ENCODE results near the gene DPP8. TPM values are rescaled to one million over a fixed set of nuclear protein-coding genes. Genes with fewer than 3 reads are reported as not detected.

The DPP8 gene
- total and polyA plus RNA-seq, 3 experiments from 2014 or later = 31.1 to 52.9 (median 33.8) TPM

GRCh38 chr15:65521350-65521749, 3.9 kb upstream of the DPP8 start:
- H3K27me3 Mint-ChIP-seq = no peaks in the 10 kb centered on the region
- no peaks in the 10 kb centered on the region for H3K27me3 ChIP-seq (ENCODE audit: insufficient read depth, low read length, poor library complexity, severe bottlenecking)
- no peaks in the 10 kb centered on the region for H3K9me3 ChIP-seq (ENCODE audit: low read length)
- ChIA-PET CTCF (interaction anchor here (0.6 kb wide), 1 partner anchor 1818 kb away, joined by 3 read pairs; no protein-coding TSS in a partner anchor), POLR2A (no interaction called here)
- no peak overlapping the region for H3K27ac Mint-ChIP-seq
- peaks cover 0 to 8% (median 2%) of the 10 kb centered on the region in 3 donors for H3K36me3 Mint-ChIP-seq
- H3K4me3 ChIP-seq (ENCODE audit: low read length) = no peak overlapping the region
- H3K27ac ChIP-seq (ENCODE audit: low read depth, low read length) = no peak overlapping the region
- no peaks in the 10 kb centered on the region for H3K9me3 Mint-ChIP-seq
- H3K4me3 Mint-ChIP-seq = peak overlapping the region in 1 of 7 donors; percentile 62
- peaks cover 10% of the 10 kb centered on the region for H3K4me1 ChIP-seq (ENCODE audit: insufficient read depth, low read length)
- DNase-seq = no peak
- peaks cover 10 to 12% (median 11%) of the 10 kb centered on the region in 3 donors for H3K4me1 Mint-ChIP-seq
- H3K36me3 ChIP-seq (ENCODE audit: insufficient read depth, low read length) = no peaks in the 10 kb centered on the region

- ChIA-PET CTCF (no interaction called here), POLR2A (interaction anchor here (0.6 kb wide), 1 partner anchor 11 kb away, joined by 3 read pairs; the partner anchor contains the start of gene HACD3)
Measured at GRCh38 chr15:65518633-65519285, 1.3 kb upstream of the DPP8 start.

GRCh38 chr15:65517866-65518207, 348 bp upstream of the DPP8 start:
- H3K27me3 ChIP-seq (ENCODE audit: insufficient read depth, low read length, poor library complexity, severe bottlenecking) = no peaks in the 10 kb centered on the region
- ChIA-PET CTCF (no interaction called here), POLR2A (no interaction called here)
- H3K9me3 Mint-ChIP-seq = no peaks in the 10 kb centered on the region
- H3K27me3 Mint-ChIP-seq = no peaks in the 10 kb centered on the region
- H3K36me3 Mint-ChIP-seq = peaks cover 0 to 33% (median 2%) of the 10 kb centered on the region in 3 donors
- H3K4me3 Mint-ChIP-seq = peak overlapping the region; percentile 88 to 100 (median 96)
- peaks cover 43% of the 10 kb centered on the region for H3K4me1 ChIP-seq (ENCODE audit: insufficient read depth, low read length)
- H3K27ac ChIP-seq (ENCODE audit: low read depth, low read length) = peak overlapping the region; percentile 86
- H3K9me3 ChIP-seq (ENCODE audit: low read length) = no peaks in the 10 kb centered on the region
- H3K27ac Mint-ChIP-seq = peak overlapping the region; percentile 91 to 99 (median 98)
- H3K4me1 Mint-ChIP-seq = peaks cover 32 to 46% (median 45%) of the 10 kb centered on the region in 3 donors
- H3K36me3 ChIP-seq (ENCODE audit: insufficient read depth, low read length) = no peaks in the 10 kb centered on the region
- H3K4me3 ChIP-seq (ENCODE audit: low read length) = peak overlapping the region; percentile 85
- DNase-seq = no peak

More at GRCh38 chr15:65518633-65519285, 1.3 kb upstream of the DPP8 start:
- H3K9me3 ChIP-seq (ENCODE audit: low read length) = no peaks in the 10 kb centered on the region
- H3K36me3 ChIP-seq (ENCODE audit: insufficient read depth, low read length) = no peaks in the 10 kb centered on the region
- no peak overlapping the region for H3K4me3 ChIP-seq (ENCODE audit: low read length)
- peaks cover 35% of the 10 kb centered on the region for H3K4me1 ChIP-seq (ENCODE audit: insufficient read depth, low read length)
- peaks cover 25 to 37% (median 36%) of the 10 kb centered on the region in 3 donors for H3K4me1 Mint-ChIP-seq
- no peak for DNase-seq
- H3K27ac ChIP-seq (ENCODE audit: low read depth, low read length) = no peak overlapping the region
- H3K27ac Mint-ChIP-seq = no peak overlapping the region
- H3K27me3 Mint-ChIP-seq = no peaks in the 10 kb centered on the region
- H3K4me3 Mint-ChIP-seq = peak overlapping the region in 2 of 7 donors; percentile 15 to 36
- peaks cover 0 to 24% (median 2%) of the 10 kb centered on the region in 3 donors for H3K36me3 Mint-ChIP-seq
- no peaks in the 10 kb centered on the region for H3K9me3 Mint-ChIP-seq
- no peaks in the 10 kb centered on the region for H3K27me3 ChIP-seq (ENCODE audit: insufficient read depth, low read length, poor library complexity, severe bottlenecking)

GRCh38 chr15:65512807-65513416, 4.6 kb downstream of the DPP8 start:
- Histone ChIP-seq H3K9me3 (ENCODE audit: low read length) (no peaks in the 10 kb centered on the region), H3K36me3 (ENCODE audit: insufficient read depth, low read length) (peaks cover 8% of the 10 kb centered on the region), H3K4me3 (ENCODE audit: low read length) (no peak overlapping the region), H3K4me1 (ENCODE audit: insufficient read depth, low read length) (peaks cover 55% of the 10 kb centered on the region), H3K27me3 (ENCODE audit: insufficient read depth, low read length, poor library complexity, severe bottlenecking) (no peaks in the 10 kb centered on the region), H3K27ac (ENCODE audit: low read depth, low read length) (peak overlapping the region; percentile 15)
- Mint-ChIP-seq H3K4me1 (peaks cover 57 to 80% (median 73%) of the 10 kb centered on the region in 3 donors), H3K36me3 (peaks cover 7 to 68% (median 13%) of the 10 kb centered on the region in 3 donors), H3K27me3 (no peaks in the 10 kb centered on the region), H3K4me3 (peak overlapping the region; percentile 68 to 88 (median 75)), H3K27ac (peak overlapping the region; percentile 85 to 99 (median 94)), H3K9me3 (no peaks in the 10 kb centered on the region)
- peak in 4 of 5 donors; percentile 18 to 78 (median 56) for DNase-seq
- POLR2A ChIA-PET = interaction anchor here (0.6 to 1.0 kb wide), 3 partner anchors 9 to 28 kb away, joined by 6 to 7 read pairs (median 7); partner anchors contain the start of gene HACD3
- CTCF ChIA-PET = interaction anchor here (0.6 kb wide), 1 partner anchor 590 kb away, joined by 3 read pairs; no protein-coding TSS in a partner anchor

- no peaks in the 10 kb centered on the region for H3K27me3 Mint-ChIP-seq
- ChIA-PET POLR2A (interaction anchor here (0.6 to 1.0 kb wide), 3 partner anchors 8 to 27 kb away, joined by 6 to 7 read pairs (median 7); partner anchors contain the start of gene HACD3), CTCF (interaction anchor here (1.0 kb wide), 1 partner anchor 14 kb away, joined by 3 read pairs; no protein-coding TSS in a partner anchor)
- peaks cover 54 to 78% (median 74%) of the 10 kb centered on the region in 3 donors for H3K4me1 Mint-ChIP-seq
- H3K36me3 Mint-ChIP-seq = peaks cover 7 to 68% (median 13%) of the 10 kb centered on the region in 3 donors
- H3K4me1 ChIP-seq (ENCODE audit: insufficient read depth, low read length) = peaks cover 52% of the 10 kb centered on the region
- H3K9me3 ChIP-seq (ENCODE audit: low read length) = no peaks in the 10 kb centered on the region
- H3K27me3 ChIP-seq (ENCODE audit: insufficient read depth, low read length, poor library complexity, severe bottlenecking) = no peaks in the 10 kb centered on the region
- peak overlapping the region; percentile 15 for H3K27ac ChIP-seq (ENCODE audit: low read depth, low read length)
- H3K36me3 ChIP-seq (ENCODE audit: insufficient read depth, low read length) = peaks cover 8% of the 10 kb centered on the region
- H3K27ac Mint-ChIP-seq = peak overlapping the region; percentile 85 to 99 (median 94)
- DNase-seq = no peak
- peak overlapping the region in 6 of 7 donors; percentile 46 to 84 (median 66) for H3K4me3 Mint-ChIP-seq
- no peak overlapping the region for H3K4me3 ChIP-seq (ENCODE audit: low read length)
- no peaks in the 10 kb centered on the region for H3K9me3 Mint-ChIP-seq
Measured at GRCh38 chr15:65512189-65512588, 5.3 kb downstream of the DPP8 start.

- no peaks in the 10 kb centered on the region for H3K27me3 Mint-ChIP-seq
- Histone ChIP-seq H3K4me3 (ENCODE audit: low read length) (no peak overlapping the region), H3K27ac (ENCODE audit: low read depth, low read length) (no peak overlapping the region), H3K36me3 (ENCODE audit: insufficient read depth, low read length) (peaks cover 20% of the 10 kb centered on the region), H3K9me3 (ENCODE audit: low read length) (no peaks in the 10 kb centered on the region), H3K4me1 (ENCODE audit: insufficient read depth, low read length) (peaks cover 27% of the 10 kb centered on the region), H3K27me3 (ENCODE audit: insufficient read depth, low read length, poor library complexity, severe bottlenecking) (no peaks in the 10 kb centered on the region)
- ChIA-PET POLR2A (no interaction called here), CTCF (no interaction called here)
- H3K4me3 Mint-ChIP-seq = no peak overlapping the region
- peak overlapping the region in 6 of 8 donors; percentile 0 to 84 (median 31) for H3K27ac Mint-ChIP-seq
- H3K36me3 Mint-ChIP-seq = peaks cover 7 to 69% (median 13%) of the 10 kb centered on the region in 3 donors
- peaks cover 40 to 53% (median 51%) of the 10 kb centered on the region in 3 donors for H3K4me1 Mint-ChIP-seq
- no peak for DNase-seq
- no peaks in the 10 kb centered on the region for H3K9me3 Mint-ChIP-seq
Measured at GRCh38 chr15:65509321-65509720, 8.2 kb downstream of the DPP8 start.

GRCh38 chr15:65494076-65494475, 23.4 kb downstream of the DPP8 start:
- Mint-ChIP-seq H3K9me3 (no peaks in the 10 kb centered on the region), H3K36me3 (peaks cover 4 to 70% (median 11%) of the 10 kb centered on the region in 3 donors), H3K4me1 (peaks cover 10 to 34% (median 10%) of the 10 kb centered on the region in 3 donors), H3K27ac (peak overlapping the region in 2 of 8 donors; percentile 24 to 73), H3K4me3 (no peak overlapping the region), H3K27me3 (no peaks in the 10 kb centered on the region)
- ChIA-PET CTCF (no interaction called here), POLR2A (no interaction called here)
- DNase-seq = no peak
- peaks cover 38% of the 10 kb centered on the region for H3K36me3 ChIP-seq (ENCODE audit: insufficient read depth, low read length)
- no peak overlapping the region for H3K27ac ChIP-seq (ENCODE audit: low read depth, low read length)
- no peaks in the 10 kb centered on the region for H3K4me1 ChIP-seq (ENCODE audit: insufficient read depth, low read length)
- no peaks in the 10 kb centered on the region for H3K27me3 ChIP-seq (ENCODE audit: insufficient read depth, low read length, poor library complexity, severe bottlenecking)
- H3K4me3 ChIP-seq (ENCODE audit: low read length) = no peak overlapping the region
- H3K9me3 ChIP-seq (ENCODE audit: low read length) = no peaks in the 10 kb centered on the region

- H3K36me3 Mint-ChIP-seq = peaks cover 0 to 72% (median 6%) of the 10 kb centered on the region in 3 donors
- peak overlapping the region in 1 of 8 donors; percentile 55 for H3K27ac Mint-ChIP-seq
- no peaks in the 10 kb centered on the region for H3K4me1 Mint-ChIP-seq
- H3K27ac ChIP-seq (ENCODE audit: low read depth, low read length) = no peak overlapping the region
- CTCF ChIA-PET = no interaction called here
- H3K27me3 Mint-ChIP-seq = no peaks in the 10 kb centered on the region
- no peak for DNase-seq
- no peaks in the 10 kb centered on the region for H3K9me3 Mint-ChIP-seq
- no peak overlapping the region for H3K4me3 Mint-ChIP-seq
- H3K9me3 ChIP-seq (ENCODE audit: low read length) = no peaks in the 10 kb centered on the region
- H3K4me3 ChIP-seq (ENCODE audit: low read length) = no peak overlapping the region
- no peaks in the 10 kb centered on the region for H3K4me1 ChIP-seq (ENCODE audit: insufficient read depth, low read length)
- H3K27me3 ChIP-seq (ENCODE audit: insufficient read depth, low read length, poor library complexity, severe bottlenecking) = no peaks in the 10 kb centered on the region
- POLR2A ChIA-PET = interaction anchor here (0.6 kb wide), 1 partner anchor 28 kb away, joined by 7 read pairs; no protein-coding TSS in a partner anchor
- H3K36me3 ChIP-seq (ENCODE audit: insufficient read depth, low read length) = peaks cover 15% of the 10 kb centered on the region
Measured at GRCh38 chr15:65484876-65485275, 32.6 kb downstream of the DPP8 start.

Measured in CD8-positive, alpha-beta memory T cell (primary cell).